ENCODE measurements around the gene GIT2. TPM values are rescaled to one million over a fixed set of nuclear protein-coding genes. Genes with fewer than 3 reads are reported as not detected.

The GIT2 gene
- total and polyA plus RNA-seq, 10 of the 15 experiments (the other 5 are each of a cell fraction or from before 2014, with no cell fraction given) = 9.1 to 49.9 (median 43.9) TPM

DNA sequence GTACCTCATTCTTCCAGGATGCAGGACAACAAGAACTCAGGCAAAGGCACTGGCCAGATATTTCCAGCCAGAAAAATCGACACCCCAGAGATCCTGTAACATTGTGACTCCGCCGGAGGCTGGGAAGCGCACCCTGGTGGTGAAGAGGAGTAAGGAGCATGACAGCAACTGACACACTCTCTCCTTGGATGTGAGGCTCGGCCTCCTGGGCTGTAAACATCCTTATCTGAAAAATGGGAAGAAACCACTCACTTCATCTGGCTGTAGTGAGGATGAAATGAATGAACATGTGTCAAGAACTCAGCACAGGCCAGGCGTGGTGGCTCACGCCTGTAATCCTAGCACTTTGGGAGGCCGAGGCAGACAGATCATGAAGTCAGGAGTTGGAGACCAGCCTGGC lies 68.5 kb downstream of the GIT2 start:
- RAD21 ChIA-PET (ENCODE audit: unreplicated experiment) = no interaction called here
- FAIRE-seq = no peak
- POLR2A ChIA-PET = no interaction called here
- no peak for TF ChIP-seq RUNX3 (IDR thresholded peaks at IDR 0.05; ENCODE audit: low read length)
- no peak for TF ChIP-seq TBL1XR1 (IDR thresholded peaks at IDR 0.05; ENCODE audit: low read depth, low read length)
- TF ChIP-seq, protein P1, sequence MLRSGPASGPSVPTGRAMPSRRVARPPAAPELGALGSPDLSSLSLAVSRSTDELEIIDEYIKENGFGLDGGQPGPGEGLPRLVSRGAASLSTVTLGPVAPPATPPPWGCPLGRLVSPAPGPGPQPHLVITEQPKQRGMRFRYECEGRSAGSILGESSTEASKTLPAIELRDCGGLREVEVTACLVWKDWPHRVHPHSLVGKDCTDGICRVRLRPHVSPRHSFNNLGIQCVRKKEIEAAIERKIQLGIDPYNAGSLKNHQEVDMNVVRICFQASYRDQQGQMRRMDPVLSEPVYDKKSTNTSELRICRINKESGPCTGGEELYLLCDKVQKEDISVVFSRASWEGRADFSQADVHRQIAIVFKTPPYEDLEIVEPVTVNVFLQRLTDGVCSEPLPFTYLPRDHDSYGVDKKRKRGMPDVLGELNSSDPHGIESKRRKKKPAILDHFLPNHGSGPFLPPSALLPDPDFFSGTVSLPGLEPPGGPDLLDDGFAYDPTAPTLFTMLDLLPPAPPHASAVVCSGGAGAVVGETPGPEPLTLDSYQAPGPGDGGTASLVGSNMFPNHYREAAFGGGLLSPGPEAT (IDR thresholded peaks at IDR 0.05; ENCODE audit: low read depth) = no peak
- no peak for TF ChIP-seq ESRRA (IDR thresholded peaks at IDR 0.05; ENCODE audit: low read length)
- TF ChIP-seq, protein P2, sequence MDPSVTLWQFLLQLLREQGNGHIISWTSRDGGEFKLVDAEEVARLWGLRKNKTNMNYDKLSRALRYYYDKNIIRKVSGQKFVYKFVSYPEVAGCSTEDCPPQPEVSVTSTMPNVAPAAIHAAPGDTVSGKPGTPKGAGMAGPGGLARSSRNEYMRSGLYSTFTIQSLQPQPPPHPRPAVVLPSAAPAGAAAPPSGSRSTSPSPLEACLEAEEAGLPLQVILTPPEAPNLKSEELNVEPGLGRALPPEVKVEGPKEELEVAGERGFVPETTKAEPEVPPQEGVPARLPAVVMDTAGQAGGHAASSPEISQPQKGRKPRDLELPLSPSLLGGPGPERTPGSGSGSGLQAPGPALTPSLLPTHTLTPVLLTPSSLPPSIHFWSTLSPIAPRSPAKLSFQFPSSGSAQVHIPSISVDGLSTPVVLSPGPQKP (IDR thresholded peaks at IDR 0.05; ENCODE audit: low read depth, low read length) = no peak
- TF ChIP-seq FOXM1 (IDR thresholded peaks at IDR 0.05; ENCODE audit: low read depth, low read length) = no peak
- TF ChIP-seq, protein P3, sequence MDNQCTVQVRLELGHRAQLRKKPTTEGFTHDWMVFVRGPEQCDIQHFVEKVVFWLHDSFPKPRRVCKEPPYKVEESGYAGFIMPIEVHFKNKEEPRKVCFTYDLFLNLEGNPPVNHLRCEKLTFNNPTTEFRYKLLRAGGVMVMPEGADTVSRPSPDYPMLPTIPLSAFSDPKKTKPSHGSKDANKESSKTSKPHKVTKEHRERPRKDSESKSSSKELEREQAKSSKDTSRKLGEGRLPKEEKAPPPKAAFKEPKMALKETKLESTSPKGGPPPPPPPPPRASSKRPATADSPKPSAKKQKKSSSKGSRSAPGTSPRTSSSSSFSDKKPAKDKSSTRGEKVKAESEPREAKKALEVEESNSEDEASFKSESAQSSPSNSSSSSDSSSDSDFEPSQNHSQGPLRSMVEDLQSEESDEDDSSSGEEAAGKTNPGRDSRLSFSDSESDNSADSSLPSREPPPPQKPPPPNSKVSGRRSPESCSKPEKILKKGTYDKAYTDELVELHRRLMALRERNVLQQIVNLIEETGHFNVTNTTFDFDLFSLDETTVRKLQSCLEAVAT (IDR thresholded peaks at IDR 0.05) = 0 out of 2 replicates have a peak, but pooled peaks have one; percentile 29
- TF ChIP-seq RAD21 (IDR thresholded peaks at IDR 0.05; ENCODE audit: insufficient read depth, low read depth, low read length) = peak; percentile 43
- TF ChIP-seq NFIC (IDR thresholded peaks at IDR 0.05; ENCODE audit: low read depth, low read length) = no peak
- TF ChIP-seq, protein P4, sequence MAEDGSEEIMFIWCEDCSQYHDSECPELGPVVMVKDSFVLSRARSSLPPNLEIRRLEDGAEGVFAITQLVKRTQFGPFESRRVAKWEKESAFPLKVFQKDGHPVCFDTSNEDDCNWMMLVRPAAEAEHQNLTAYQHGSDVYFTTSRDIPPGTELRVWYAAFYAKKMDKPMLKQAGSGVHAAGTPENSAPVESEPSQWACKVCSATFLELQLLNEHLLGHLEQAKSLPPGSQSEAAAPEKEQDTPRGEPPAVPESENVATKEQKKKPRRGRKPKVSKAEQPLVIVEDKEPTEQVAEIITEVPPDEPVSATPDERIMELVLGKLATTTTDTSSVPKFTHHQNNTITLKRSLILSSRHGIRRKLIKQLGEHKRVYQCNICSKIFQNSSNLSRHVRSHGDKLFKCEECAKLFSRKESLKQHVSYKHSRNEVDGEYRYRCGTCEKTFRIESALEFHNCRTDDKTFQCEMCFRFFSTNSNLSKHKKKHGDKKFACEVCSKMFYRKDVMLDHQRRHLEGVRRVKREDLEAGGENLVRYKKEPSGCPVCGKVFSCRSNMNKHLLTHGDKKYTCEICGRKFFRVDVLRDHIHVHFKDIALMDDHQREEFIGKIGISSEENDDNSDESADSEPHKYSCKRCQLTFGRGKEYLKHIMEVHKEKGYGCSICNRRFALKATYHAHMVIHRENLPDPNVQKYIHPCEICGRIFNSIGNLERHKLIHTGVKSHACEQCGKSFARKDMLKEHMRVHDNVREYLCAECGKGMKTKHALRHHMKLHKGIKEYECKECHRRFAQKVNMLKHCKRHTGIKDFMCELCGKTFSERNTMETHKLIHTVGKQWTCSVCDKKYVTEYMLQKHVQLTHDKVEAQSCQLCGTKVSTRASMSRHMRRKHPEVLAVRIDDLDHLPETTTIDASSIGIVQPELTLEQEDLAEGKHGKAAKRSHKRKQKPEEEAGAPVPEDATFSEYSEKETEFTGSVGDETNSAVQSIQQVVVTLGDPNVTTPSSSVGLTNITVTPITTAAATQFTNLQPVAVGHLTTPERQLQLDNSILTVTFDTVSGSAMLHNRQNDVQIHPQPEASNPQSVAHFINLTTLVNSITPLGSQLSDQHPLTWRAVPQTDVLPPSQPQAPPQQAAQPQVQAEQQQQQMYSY (CRISPR knock-in tag; IDR thresholded peaks at IDR 0.05) = no peak
- TF ChIP-seq, protein P5, sequence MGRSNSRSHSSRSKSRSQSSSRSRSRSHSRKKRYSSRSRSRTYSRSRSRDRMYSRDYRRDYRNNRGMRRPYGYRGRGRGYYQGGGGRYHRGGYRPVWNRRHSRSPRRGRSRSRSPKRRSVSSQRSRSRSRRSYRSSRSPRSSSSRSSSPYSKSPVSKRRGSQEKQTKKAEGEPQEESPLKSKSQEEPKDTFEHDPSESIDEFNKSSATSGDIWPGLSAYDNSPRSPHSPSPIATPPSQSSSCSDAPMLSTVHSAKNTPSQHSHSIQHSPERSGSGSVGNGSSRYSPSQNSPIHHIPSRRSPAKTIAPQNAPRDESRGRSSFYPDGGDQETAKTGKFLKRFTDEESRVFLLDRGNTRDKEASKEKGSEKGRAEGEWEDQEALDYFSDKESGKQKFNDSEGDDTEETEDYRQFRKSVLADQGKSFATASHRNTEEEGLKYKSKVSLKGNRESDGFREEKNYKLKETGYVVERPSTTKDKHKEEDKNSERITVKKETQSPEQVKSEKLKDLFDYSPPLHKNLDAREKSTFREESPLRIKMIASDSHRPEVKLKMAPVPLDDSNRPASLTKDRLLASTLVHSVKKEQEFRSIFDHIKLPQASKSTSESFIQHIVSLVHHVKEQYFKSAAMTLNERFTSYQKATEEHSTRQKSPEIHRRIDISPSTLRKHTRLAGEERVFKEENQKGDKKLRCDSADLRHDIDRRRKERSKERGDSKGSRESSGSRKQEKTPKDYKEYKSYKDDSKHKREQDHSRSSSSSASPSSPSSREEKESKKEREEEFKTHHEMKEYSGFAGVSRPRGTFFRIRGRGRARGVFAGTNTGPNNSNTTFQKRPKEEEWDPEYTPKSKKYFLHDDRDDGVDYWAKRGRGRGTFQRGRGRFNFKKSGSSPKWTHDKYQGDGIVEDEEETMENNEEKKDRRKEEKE (IDR thresholded peaks at IDR 0.05) = no peak

More for the DNA sequence above, 68.5 kb downstream of the GIT2 start:
- H3K4me2 ChIP-seq (ENCODE audit: control insufficient read depth, insufficient read depth) = no peak overlapping the region
- intact Hi-C loops (cut with micrococcal nuclease; ENCODE audit: unreplicated experiment) = loop anchor here (5.0 kb wide), 1 partner anchor 75 kb away; no protein-coding TSS in a partner anchor
- WGBS (ENCODE audit: insufficient coverage, insufficient replicate concordance, low lambda C conversion rate, missing lambda C conversion rate) = 56% methylated on average over 8 of the region's 8 CpGs
- ChIA-PET CTCF (interaction anchor here (0.7 to 3.1 kb wide), 8 partner anchors 10 to 86 kb away, joined by 3 to 15 read pairs (median 4); no protein-coding TSS in a partner anchor), SMC1A (ENCODE audit: uncharacterized antibody, unreplicated experiment) (interaction anchor here (0.5 to 1.2 kb wide), 4 partner anchors 59 to 85 kb away, joined by 3 to 6 read pairs (median 4); no protein-coding TSS in a partner anchor)
- H3K79me2 ChIP-seq (ENCODE audit: control insufficient read depth, insufficient read depth, low read length) = no peaks in the 10 kb centered on the region
- no peaks in the 10 kb centered on the region for H3K4me1 ChIP-seq (ENCODE audit: control insufficient read depth, insufficient read depth, low read length)
- no peaks in the 10 kb centered on the region for H3K27me3 ChIP-seq (replicated peaks in 1 of 2; ENCODE audit: control insufficient read depth in 2 of 2, insufficient read depth in 2 of 2, low read length in 1 of 2)
- H3K9me3 ChIP-seq (replicated peaks; ENCODE audit: control insufficient read depth, insufficient read depth, low read length) = no peaks in the 10 kb centered on the region
- ATAC-seq (peak; percentile 82), DNase-seq (ENCODE audit: low read depth, low spot score) (no peak)
- no peaks in the 10 kb centered on the region for H4K20me1 ChIP-seq (ENCODE audit: control insufficient read depth, insufficient read depth)
- H3K27ac ChIP-seq (ENCODE audit: control insufficient read depth, insufficient read depth) = no peak overlapping the region
- no peak overlapping the region for H3K4me3 ChIP-seq
- in situ Hi-C loops (cut with MboI) = no loop called here
- H3K36me3 ChIP-seq (ENCODE audit: control insufficient read depth in 2 of 2, insufficient read depth in 2 of 2, low read length in 1 of 2) = peaks cover 6 to 9% of the 10 kb centered on the region in 2 experiments; a peak in 3 of 4 replicates
- H2AFZ ChIP-seq (ENCODE audit: control insufficient read depth, low read depth, low read length) = no peak overlapping the region
- no TSS peak for BruUV-seq (replicated peaks)
- no peak overlapping the region for H3K9ac ChIP-seq (ENCODE audit: control insufficient read depth, insufficient read depth, low read length)
